Muscle layer of duodenum (tissue), 2 donors: ENCODE results near the gene SLC25A20.
"Not testable (repeated sequence)": the region's sequence is repeated elsewhere in the genome, so short reads cannot be mapped to it uniquely, and the experiment has no call there.

Experiments used
- H3K27ac ChIP-seq: one replicate; pipeline ENCODE4 v1.7.0; 2013; ENCODE audit warnings: mild to moderate bottlenecking, low read length
- H3K27me3 ChIP-seq: one replicate; pipeline ENCODE4 v1.7.0; 2013; ENCODE audit warnings: low read depth, mild to moderate bottlenecking, control low read depth, low read length
- H3K36me3 ChIP-seq, 2 donors: one replicate each; pipeline ENCODE4 v1.7.0; 2013; ENCODE audit warnings: low read length in 2 of 2, control low read depth in 1 of 2, mild to moderate bottlenecking in 1 of 2; ENCODE audit not compliant: insufficient read depth in 2 of 2, control insufficient read depth in 1 of 2
- H3K4me1 ChIP-seq, 2 donors: one replicate each; pipeline ENCODE4 v1.7.0; 2013; ENCODE audit warnings: low read length in 2 of 2, mild to moderate bottlenecking in 2 of 2, control low read depth in 1 of 2, moderate library complexity in 1 of 2; ENCODE audit not compliant: insufficient read depth in 2 of 2, control insufficient read depth in 1 of 2
- H3K4me3 ChIP-seq, 2 donors: one replicate each; pipeline ENCODE4 v1.7.0; 2013; ENCODE audit warnings: low read length in 2 of 2, low read depth in 1 of 2, mild to moderate bottlenecking in 1 of 2
- H3K9me3 ChIP-seq, 2 donors: one replicate each; pipeline ENCODE4 v1.7.0; 2013; ENCODE audit warnings: low read length in 2 of 2, control low read depth in 1 of 2, mild to moderate bottlenecking in 1 of 2; ENCODE audit not compliant: control insufficient read depth in 1 of 2
- donor health status: healthy.

The SLC25A20 gene

GRCh38 chr3:48832684-48833083, 66.0 kb downstream of the SLC25A20 start:
- no peak overlapping the region for H3K4me3 ChIP-seq
- no peaks in the 10 kb centered on the region for H3K4me1 ChIP-seq
- H3K27ac ChIP-seq = no peak overlapping the region
- H3K9me3 ChIP-seq = no peaks in the 10 kb centered on the region
- H3K27me3 ChIP-seq = no peaks in the 10 kb centered on the region
- H3K36me3 ChIP-seq = no peaks in the 10 kb centered on the region

DNA sequence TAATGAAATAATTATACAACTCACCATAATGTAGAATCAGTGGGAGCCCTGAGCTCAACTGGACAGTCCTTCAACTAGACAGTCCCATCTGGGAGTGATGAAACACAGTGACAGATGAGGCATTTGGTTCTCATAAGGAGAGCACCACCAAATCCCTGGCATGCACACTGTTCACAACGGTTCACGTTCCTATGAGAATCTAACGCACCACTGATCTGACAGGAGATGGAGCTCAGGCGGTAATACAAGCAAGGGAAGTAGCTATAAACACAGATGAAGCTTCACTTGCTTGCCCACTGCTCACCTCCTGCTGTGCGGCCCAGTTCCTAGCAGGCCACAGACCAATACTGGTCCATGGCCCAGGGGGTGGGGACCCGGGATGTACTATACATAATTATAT, 68.0 kb downstream of the SLC25A20 start:
- Histone ChIP-seq H3K27ac (no peak overlapping the region), H3K4me1 (no peaks in the 10 kb centered on the region)

GRCh38 chr3:48829525-48829924, 69.2 kb downstream of the SLC25A20 start:
- H3K4me3 ChIP-seq, H3K4me1 ChIP-seq, H3K27ac ChIP-seq, H3K27me3 ChIP-seq, H3K9me3 ChIP-seq, H3K36me3 ChIP-seq: not testable (repeated sequence)

More for the DNA sequence above, 68.0 kb downstream of the SLC25A20 start:
- Histone ChIP-seq H3K36me3 (no peaks in the 10 kb centered on the region), H3K9me3 (no peaks in the 10 kb centered on the region), H3K27me3 (no peaks in the 10 kb centered on the region), H3K4me3 (no peak overlapping the region)

GRCh38 chr3:48827874-48828273, 70.8 kb downstream of the SLC25A20 start:
- not testable (repeated sequence) for H3K36me3 ChIP-seq, H3K27me3 ChIP-seq, H3K4me1 ChIP-seq, H3K4me3 ChIP-seq, H3K9me3 ChIP-seq, H3K27ac ChIP-seq

DNA sequence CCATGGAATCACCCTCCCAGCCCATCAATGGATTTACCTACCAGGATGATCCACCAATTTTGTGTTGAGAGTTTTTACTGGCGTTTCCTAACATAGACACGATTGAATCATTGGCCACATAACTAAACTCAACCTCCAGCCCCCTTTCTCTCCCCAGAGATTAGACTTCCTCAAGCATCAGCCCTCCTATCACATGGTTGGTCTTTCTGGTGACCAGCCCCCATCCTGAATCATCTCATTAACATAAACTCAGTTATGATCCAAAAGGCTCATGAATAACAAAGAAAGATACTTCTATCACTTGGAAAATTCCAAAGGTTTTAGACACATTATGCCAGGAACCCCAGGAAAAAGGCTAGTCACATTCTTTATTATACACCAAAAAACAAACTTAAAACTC, 72.2 kb downstream of the SLC25A20 start:
- Histone ChIP-seq H3K36me3 (no peaks in the 10 kb centered on the region), H3K4me3 (no peak overlapping the region), H3K27ac (no peak overlapping the region), H3K27me3 (no peaks in the 10 kb centered on the region), H3K9me3 (no peaks in the 10 kb centered on the region), H3K4me1 (no peaks in the 10 kb centered on the region)

- Histone ChIP-seq H3K9me3 (no peaks in the 10 kb centered on the region), H3K4me3 (no peak overlapping the region), H3K36me3 (no peaks in the 10 kb centered on the region), H3K27ac (no peak overlapping the region), H3K27me3 (no peaks in the 10 kb centered on the region), H3K4me1 (peaks cover 0 to 11% of the 10 kb centered on the region in 2 donors)
Measured at GRCh38 chr3:48820612-48821324, 77.9 kb downstream of the SLC25A20 start.

DNA sequence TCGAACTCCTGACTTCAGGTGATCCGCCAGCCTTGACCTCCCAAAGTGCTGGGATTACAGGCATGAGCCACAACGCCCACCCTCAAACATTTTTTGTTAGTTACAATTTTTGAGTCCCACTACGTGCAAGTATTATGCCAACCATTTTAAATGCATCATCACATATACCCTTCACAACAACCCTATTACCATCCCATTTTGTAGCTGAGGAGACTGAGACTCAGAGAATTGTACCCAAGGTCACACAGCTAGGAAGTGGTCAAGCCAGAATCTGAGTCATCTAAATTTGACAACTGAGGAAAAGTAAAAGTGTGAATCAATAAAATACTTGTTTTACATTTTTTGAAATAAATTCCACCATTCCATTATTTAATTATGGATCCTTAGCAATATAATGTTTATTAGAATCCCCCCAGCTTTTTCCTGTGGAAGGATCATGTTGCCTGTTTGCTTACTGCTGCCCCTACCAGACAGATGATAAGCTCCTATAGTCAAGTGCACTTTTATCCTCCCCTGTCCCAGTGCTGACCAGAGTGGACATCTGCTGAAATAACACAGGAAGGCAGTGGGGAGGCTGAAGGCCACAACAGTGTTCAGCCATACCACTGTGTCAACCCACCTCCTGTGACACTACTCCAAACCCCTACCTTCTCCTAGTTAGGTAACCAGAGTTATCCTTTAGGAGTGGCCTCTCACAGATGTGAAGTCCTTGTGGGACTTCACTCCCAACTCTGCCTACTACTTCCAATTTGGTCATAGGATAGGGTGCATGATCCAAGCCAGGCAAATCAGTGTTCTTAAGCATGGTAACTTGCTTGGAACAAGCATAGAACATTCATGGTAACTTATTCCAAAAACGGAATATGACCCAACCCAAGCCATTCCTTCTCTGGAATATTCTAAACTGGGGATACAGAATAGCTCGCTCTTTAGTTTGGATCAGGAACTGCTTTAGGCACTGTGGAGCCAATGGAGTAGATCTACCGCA, 79.2 kb downstream of the SLC25A20 start:
- Histone ChIP-seq H3K9me3 (no peaks in the 10 kb centered on the region), H3K36me3 (no peaks in the 10 kb centered on the region), H3K27me3 (no peaks in the 10 kb centered on the region), H3K4me3 (no peak overlapping the region), H3K27ac (no peak overlapping the region), H3K4me1 (peaks cover 0 to 11% of the 10 kb centered on the region in 2 donors)

GRCh38 chr3:48811524-48811923, 87.2 kb downstream of the SLC25A20 start:
- no peak overlapping the region for H3K27ac ChIP-seq
- H3K36me3 ChIP-seq = no peaks in the 10 kb centered on the region
- H3K27me3 ChIP-seq = no peaks in the 10 kb centered on the region
- H3K4me1 ChIP-seq = peaks cover 0 to 4% of the 10 kb centered on the region in 2 donors
- no peaks in the 10 kb centered on the region for H3K9me3 ChIP-seq
- H3K4me3 ChIP-seq = no peak overlapping the region
